Common myeloid progenitor, CD34-positive (primary cell): ENCODE results near the gene ZNF850.
A peak's percentile ranks its signal among the peaks of the same experiment; 100 is the strongest.
"Not testable (repeated sequence)": the region's sequence is repeated elsewhere in the genome, so short reads cannot be mapped to it uniquely, and the experiment has no call there.

Source experiments
- CTCF ChIA-PET: fragments of 350-600 bp; sonication (Branson Sonifier 250); formaldehyde crosslinking; loops from one replicate; lab custom pipeline; 2021; ENCODE audit warnings: antibody characterized with exemption; lab: Charles Lee
- POLR2A ChIA-PET: fragments of 350-600 bp; sonication (Branson Sonifier 250); formaldehyde crosslinking; loops from one replicate; lab custom pipeline; 2021; ENCODE audit warnings: antibody characterized with exemption; lab: Charles Lee
- DNase-seq, 3 donors: peaks; one replicate each; pipeline versions ENCODE4 v3.0.0 to v3.0.0-alpha.2; 2013
- H3K27ac ChIP-seq, 2 experiments: 1 replicate in 1 of 2; 2 replicates in 1 of 2; pipeline ENCODE4 v1.7.0; 2013; ENCODE audit warnings: inconsistent platforms in 2 of 2, low read length in 2 of 2, mild to moderate bottlenecking in 2 of 2, low read depth in 1 of 2, moderate library complexity in 1 of 2; ENCODE audit not compliant: severe bottlenecking in 2 of 2, insufficient read depth in 1 of 2, poor library complexity in 1 of 2
- H3K27me3 ChIP-seq, 5 experiments: replicated peaks in 2 of 5; 1 replicate in 3 of 5; 2 replicates in 2 of 5; pipeline versions ENCODE4 v1.6.1 to v1.7.0; 2013; ENCODE audit warnings: low read length in 4 of 5, mild to moderate bottlenecking in 2 of 5, moderate library complexity in 2 of 5, inconsistent platforms in 1 of 5; ENCODE audit not compliant: insufficient read depth in 5 of 5, control insufficient read depth in 4 of 5
- H3K36me3 ChIP-seq, 4 experiments: 1 replicate in 2 of 4; 2 replicates in 2 of 4; pipeline versions ENCODE4 v1.6.1 to v1.7.0; 2013; ENCODE audit warnings: low read length in 3 of 4, control low read depth in 1 of 4, mild to moderate bottlenecking in 1 of 4; ENCODE audit not compliant: control insufficient read depth in 4 of 4, insufficient read depth in 4 of 4
- H3K4me1 ChIP-seq, 4 experiments: 1 replicate in 3 of 4; 2 replicates in 1 of 4; pipeline versions ENCODE4 v1.6.1 to v1.7.1; 2013; ENCODE audit warnings: low read length in 3 of 4, mild to moderate bottlenecking in 3 of 4, control low read depth in 1 of 4, inconsistent platforms in 1 of 4, moderate library complexity in 1 of 4; ENCODE audit not compliant: control insufficient read depth in 4 of 4, insufficient read depth in 4 of 4; ENCODE audit errors: control extremely low read depth in 1 of 4
- H3K4me3 ChIP-seq, 7 experiments: 1 replicate in 4 of 7; 2 replicates in 3 of 7; pipeline versions ENCODE4 v1.5.1 to v1.7.0; 2013; ENCODE audit warnings: mild to moderate bottlenecking in 7 of 7, low read length in 6 of 7, moderate library complexity in 6 of 7, inconsistent platforms in 2 of 7, low read depth in 2 of 7, control low read depth in 1 of 7; ENCODE audit not compliant: insufficient read depth in 4 of 7, control insufficient read depth in 1 of 7; ENCODE audit errors: extremely low read depth in 1 of 7
- H3K9me3 ChIP-seq, 5 experiments: 1 replicate in 4 of 5; 2 replicates in 1 of 5; pipeline versions ENCODE4 v1.6.1 to v1.7.1; 2013; ENCODE audit warnings: low read length in 4 of 5, mild to moderate bottlenecking in 2 of 5, inconsistent platforms in 1 of 5, low read depth in 1 of 5, moderate library complexity in 1 of 5; ENCODE audit not compliant: control insufficient read depth in 4 of 5, insufficient read depth in 2 of 5; ENCODE audit errors: control extremely low read depth in 1 of 5
- WGBS: methylation state at CpG from one replicate; pipeline ENCODE4 v1.1.5; 2013; ENCODE audit not compliant: insufficient coverage; 5-methylcytosine and 5-hydroxymethylcytosine counted together

The ZNF850 gene

DNA sequence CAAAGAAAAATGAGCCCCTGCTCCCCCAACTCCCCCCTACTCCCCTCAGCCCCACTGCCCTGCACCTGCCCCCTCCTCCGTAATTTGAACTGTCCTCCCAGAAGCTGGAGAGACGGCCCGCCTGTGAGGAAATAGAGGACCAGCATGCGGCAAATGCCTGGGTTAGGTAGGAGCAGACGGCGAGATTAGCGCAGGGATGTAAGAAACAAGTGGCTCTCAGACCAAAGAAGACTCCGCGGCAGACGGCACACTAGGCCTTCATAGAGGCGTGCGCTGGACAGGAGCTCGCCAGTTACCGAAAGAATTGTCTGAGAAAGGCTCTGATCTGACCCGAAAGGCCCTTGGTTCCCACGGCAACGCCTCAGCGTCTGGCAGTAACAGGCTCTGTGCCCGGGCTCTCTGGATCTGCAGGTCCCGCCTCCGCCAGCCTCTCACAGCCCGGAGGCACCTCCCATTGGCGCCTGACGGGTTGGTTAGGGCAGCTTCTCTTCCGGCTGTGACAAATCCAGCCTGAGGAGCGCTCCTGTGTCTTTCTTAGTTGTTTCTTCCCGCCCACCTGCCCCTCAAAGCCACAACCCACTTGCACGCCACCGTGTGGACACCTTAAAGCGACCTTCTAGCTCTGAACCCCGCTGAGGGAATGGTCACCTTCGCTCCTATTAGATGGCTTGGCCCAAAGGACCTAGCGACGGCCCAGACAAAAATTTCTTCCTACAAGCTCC is 19.0 kb upstream of the ZNF850 start:
- POLR2A ChIA-PET, H3K4me1 ChIP-seq, H3K27me3 ChIP-seq, H3K36me3 ChIP-seq, CTCF ChIA-PET: not testable (repeated sequence)
- Histone ChIP-seq H3K9me3 (peaks cover 2 to 40% (median 16%) of the 10 kb centered on the region in 5 experiments), H3K27ac (peak overlapping the region in 1 of 2 experiments; percentile 25), H3K4me3 (peak overlapping the region; percentile 11 to 79 (median 47))
- DNase-seq = peak; percentile 71 to 84 (median 80)
- 14% methylated on average over 19 of the region's 34 CpGs for WGBS

DNA sequence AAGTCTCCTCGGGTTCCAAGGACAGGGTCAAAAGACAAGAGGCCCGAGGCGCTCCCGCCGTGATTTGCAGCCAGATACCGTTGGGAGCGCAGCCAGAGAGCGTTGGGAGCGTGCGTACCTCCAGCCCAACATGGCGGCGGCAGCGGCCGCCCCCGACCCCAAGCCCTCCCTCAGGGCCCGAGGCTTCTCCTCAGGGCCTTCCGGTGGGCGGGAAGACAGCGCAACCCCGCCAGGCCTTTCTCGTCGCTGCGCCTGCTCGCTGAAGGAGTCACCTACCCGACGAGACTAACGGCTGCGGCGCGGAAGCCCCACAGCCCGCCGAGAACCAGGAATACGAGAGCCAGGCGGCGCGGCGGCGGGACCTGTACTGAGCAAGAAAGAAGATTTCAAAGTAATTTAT is 3.2 kb upstream of the ZNF850 start:
- POLR2A ChIA-PET = no interaction called here
- Histone ChIP-seq H3K27ac (no peak overlapping the region), H3K9me3 (peaks cover 3 to 43% (median 27%) of the 10 kb centered on the region in 5 experiments), H3K36me3 (peaks cover 0 to 5% (median 0%) of the 10 kb centered on the region in 4 experiments), H3K4me3 (peak overlapping the region in 2 of 7 experiments; percentile 35 to 44), H3K27me3 (no peaks in the 10 kb centered on the region), H3K4me1 (peaks cover 0 to 20% (median 9%) of the 10 kb centered on the region in 4 experiments)
- DNase-seq = no peak
- CTCF ChIA-PET = no interaction called here
- 67% methylated on average over 23 of the region's 38 CpGs for WGBS

DNA sequence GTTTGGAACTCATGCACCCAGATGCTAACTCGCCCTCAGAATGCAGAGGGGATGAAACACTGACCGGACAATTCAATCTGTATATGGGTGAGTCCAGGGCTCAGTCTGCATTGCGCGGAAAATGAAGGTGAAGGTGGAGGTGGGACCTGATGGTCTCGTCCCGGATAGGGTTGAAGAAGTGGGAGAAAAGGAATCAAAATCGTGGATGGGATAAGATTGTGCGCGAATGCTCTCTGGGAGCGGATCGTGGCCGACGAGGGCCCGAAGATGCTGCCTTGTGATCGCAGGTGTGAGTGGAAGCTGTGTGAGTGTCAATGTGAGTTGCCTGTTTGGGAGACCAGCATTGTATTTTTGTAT is 594 bp upstream of the ZNF850 start:
- H3K27ac ChIP-seq = peak overlapping the region in 1 of 2 experiments; percentile 89
- 4% methylated on average over 15 of the region's 15 CpGs for WGBS
- peaks cover 0 to 20% (median 9%) of the 10 kb centered on the region in 4 experiments for H3K4me1 ChIP-seq
- H3K9me3 ChIP-seq = peaks cover 1 to 52% (median 30%) of the 10 kb centered on the region in 5 experiments
- H3K27me3 ChIP-seq = no peaks in the 10 kb centered on the region
- no peak for DNase-seq
- ChIA-PET POLR2A (no interaction called here), CTCF (no interaction called here)
- H3K4me3 ChIP-seq = peak overlapping the region; percentile 88 to 99 (median 95)
- H3K36me3 ChIP-seq = peaks cover 0 to 9% (median 4%) of the 10 kb centered on the region in 4 experiments

DNA sequence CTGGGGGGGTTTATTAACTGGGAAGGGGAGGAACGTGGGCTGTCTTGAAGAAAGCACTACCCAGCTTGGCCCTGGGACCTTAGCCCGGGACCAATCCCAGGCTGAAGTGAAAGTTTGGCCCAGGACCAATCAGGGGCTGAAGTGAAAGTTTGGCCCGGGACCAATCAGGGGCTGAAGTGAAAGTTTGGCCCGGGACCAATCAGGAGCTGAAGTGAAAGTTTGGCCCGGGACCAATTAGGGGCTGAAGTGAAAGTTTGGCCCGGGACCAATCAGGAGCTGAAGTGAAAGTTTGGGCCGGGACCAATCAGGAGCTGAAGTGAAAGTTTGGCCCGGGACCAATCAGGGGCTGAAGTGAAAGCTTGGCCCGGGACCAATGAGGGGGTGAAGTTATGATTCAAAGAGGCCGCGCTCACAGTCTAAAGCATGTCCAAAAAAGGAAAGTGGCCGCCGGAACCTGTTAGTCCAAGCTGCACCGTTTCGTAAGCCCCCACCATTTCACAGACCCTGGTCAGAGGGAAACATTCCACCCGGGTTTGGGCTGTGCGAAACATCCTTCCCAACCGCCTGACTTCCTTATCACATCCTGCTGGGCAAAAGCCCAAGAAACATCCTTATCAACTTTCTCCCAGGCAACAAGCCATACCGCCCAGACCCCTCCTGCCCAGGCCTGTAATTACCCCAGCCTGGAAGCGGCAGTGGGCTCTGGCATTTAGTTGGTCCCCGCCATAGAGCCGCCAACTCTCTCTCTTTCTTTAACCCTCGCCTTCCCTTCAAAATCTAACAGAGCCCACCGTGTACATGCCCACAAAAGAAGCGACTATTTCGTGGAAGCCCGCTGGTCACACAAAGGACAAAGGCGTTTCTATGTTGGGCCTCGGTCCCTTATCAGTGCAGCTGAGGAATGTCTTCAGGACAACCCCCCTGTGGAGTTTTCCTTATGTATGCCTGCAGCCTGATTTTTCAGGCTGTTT is 1.1 kb downstream of the ZNF850 start:
- H3K27me3 ChIP-seq = no peaks in the 10 kb centered on the region
- H3K4me1 ChIP-seq = peaks cover 0 to 20% (median 9%) of the 10 kb centered on the region in 4 experiments
- CTCF ChIA-PET = interaction anchor here (0.6 kb wide), 1 partner anchor 66 kb away, joined by 3 read pairs; no protein-coding TSS in a partner anchor
- peak overlapping the region; percentile 77 to 89 for H3K27ac ChIP-seq
- POLR2A ChIA-PET = interaction anchor here (0.6 kb wide), 1 partner anchor 652 kb away, joined by 3 read pairs; no protein-coding TSS in a partner anchor
- 2% methylated on average over 28 of the region's 29 CpGs for WGBS
- H3K9me3 ChIP-seq = peaks cover 1 to 55% (median 34%) of the 10 kb centered on the region in 5 experiments
- H3K4me3 ChIP-seq = peak overlapping the region; percentile 88 to 99 (median 95)
- peaks cover 0 to 14% (median 7%) of the 10 kb centered on the region in 4 experiments for H3K36me3 ChIP-seq
- peak; percentile 93 to 96 (median 95) for DNase-seq

DNA sequence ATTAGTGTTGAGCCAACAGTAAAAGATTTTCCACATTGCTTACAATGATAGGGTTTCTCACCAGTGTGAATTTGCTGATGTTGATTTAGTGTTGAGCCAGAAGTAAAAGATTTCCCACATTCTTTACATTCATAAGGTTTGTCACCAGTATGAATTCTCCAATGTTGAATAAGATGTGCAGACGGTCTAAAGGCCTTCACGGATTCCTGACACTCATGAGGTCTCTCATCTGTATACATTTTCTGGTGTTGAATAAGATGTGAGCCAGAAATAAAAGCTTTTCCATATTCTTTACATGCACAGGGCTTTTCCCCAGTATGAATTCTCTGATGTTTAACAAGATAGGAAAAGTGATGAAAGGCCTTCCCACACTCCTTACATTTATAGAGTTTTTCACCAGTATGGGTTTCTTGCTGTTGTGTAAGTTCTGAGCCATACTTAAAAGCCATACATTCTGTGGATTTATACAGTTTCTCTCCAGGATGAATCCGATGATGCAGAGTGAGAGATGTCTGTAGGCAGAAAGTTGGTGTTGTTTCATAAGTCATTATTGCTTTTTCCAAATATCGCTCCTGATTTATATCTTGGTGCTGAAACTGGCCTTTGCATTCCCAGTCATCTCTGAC is 22.4 kb downstream of the ZNF850 start:
- Histone ChIP-seq H3K36me3 (peaks cover 55 to 98% (median 77%) of the 10 kb centered on the region in 4 experiments), H3K27me3 (no peaks in the 10 kb centered on the region), H3K4me1 (no peaks in the 10 kb centered on the region), H3K27ac (no peak overlapping the region), H3K9me3 (peaks cover 29 to 94% (median 71%) of the 10 kb centered on the region in 5 experiments), H3K4me3 (peak overlapping the region in 2 of 7 experiments; percentile 16 to 31)
- WGBS = 100% methylated on average over 2 of the region's 4 CpGs
- ChIA-PET POLR2A (no interaction called here), CTCF (no interaction called here)
- DNase-seq = no peak

DNA sequence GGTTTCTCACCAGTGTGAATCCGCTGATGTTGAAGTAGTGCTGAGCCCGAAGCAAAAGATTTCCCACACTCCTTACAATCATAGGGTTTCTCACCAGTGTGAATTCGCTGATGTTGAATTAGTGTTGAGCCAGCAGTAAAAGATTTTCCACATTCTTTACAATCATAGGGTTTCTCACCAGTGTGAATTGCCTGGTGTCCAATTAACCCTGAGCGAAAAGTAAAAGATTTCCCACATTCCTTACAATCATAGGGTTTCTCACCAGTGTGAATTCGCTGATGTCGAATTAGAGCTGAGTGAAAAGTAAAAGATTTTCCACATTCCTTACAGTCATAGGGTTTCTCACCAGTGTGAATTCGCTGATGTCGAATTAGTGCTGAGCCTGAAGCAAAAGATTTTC is 23.0 kb downstream of the ZNF850 start:
- H3K27ac ChIP-seq, CTCF ChIA-PET, H3K27me3 ChIP-seq, POLR2A ChIA-PET, H3K4me1 ChIP-seq, DNase-seq: not testable (repeated sequence)
- 96% methylated on average over 6 of the region's 8 CpGs for WGBS
- Histone ChIP-seq H3K9me3 (peaks cover 29 to 94% (median 75%) of the 10 kb centered on the region in 5 experiments), H3K36me3 (peaks cover 52 to 95% (median 74%) of the 10 kb centered on the region in 4 experiments), H3K4me3 (peak overlapping the region in 2 of 7 experiments; percentile 15 to 31)
